Measurements from ENCODE around the gene NFE2L2. TPM values are rescaled to one million over a fixed set of nuclear protein-coding genes. Genes with fewer than 3 reads are reported as not detected.
A peak's percentile ranks its signal among the peaks of the same experiment; 100 is the strongest.

Gene NFE2L2
- total RNA-seq, 1 experiment from 2014 or later = 26.3 TPM

- peak; percentile 78; the same call in 1 of the 2 replicates for TF ChIP-seq AR (CRISPR knock-in tag; IDR thresholded peaks at IDR 0.05)
Observed at GRCh38 chr2:177217247-177217843, 47.2 kb downstream of the NFE2L2 start (continued).

GRCh38 chr2:177212891-177213856 lies 51.4 kb downstream of the NFE2L2 start:
- no peaks in the 10 kb centered on the region for H3K9me3 Mint-ChIP-seq
- peaks cover 53% of the 10 kb centered on the region for H3K4me1 Mint-ChIP-seq
- H3K27ac Mint-ChIP-seq = peak overlapping the region; percentile 99
- ATAC-seq = peak; percentile 53
- peaks cover 43% of the 10 kb centered on the region for H3K36me3 Mint-ChIP-seq
- H3K27me3 Mint-ChIP-seq (ENCODE audit: low read depth) = no peaks in the 10 kb centered on the region
- DNase-seq (ENCODE audit: low spot score) = peak; percentile 89
- peak overlapping the region; percentile 99 for H3K4me3 Mint-ChIP-seq
- ChIA-PET POLR2A (interaction anchor here (0.9 to 1.7 kb wide), 7 partner anchors 10 to 538 kb away, joined by 3 to 14 read pairs (median 7); partner anchors contain the start of gene NFE2L2), CTCF (interaction anchor here (0.6 to 1.7 kb wide), 7 partner anchors 12 to 65 kb away, joined by 3 to 11 read pairs (median 3); partner anchors contain the start of gene NFE2L2)
- TF ChIP-seq RELA (CRISPR knock-in tag; IDR thresholded peaks at IDR 0.05; ENCODE audit: borderline replicate concordance) = peak; percentile 46; the same call in 1 of the 2 replicates
- TF ChIP-seq CDX4 (CRISPR knock-in tag; IDR thresholded peaks at IDR 0.05; ENCODE audit: borderline replicate concordance) = no peak
- no peak for TF ChIP-seq PREB (CRISPR knock-in tag; IDR thresholded peaks at IDR 0.05; ENCODE audit: borderline replicate concordance)
- 0 out of 2 replicates have a peak, but pooled peaks have one; percentile 32 for TF ChIP-seq ELF4 (CRISPR knock-in tag; IDR thresholded peaks at IDR 0.05; ENCODE audit: low read depth)
- TF ChIP-seq AR (CRISPR knock-in tag; IDR thresholded peaks at IDR 0.05) = peak; percentile 56
- TF ChIP-seq MYBL2 (CRISPR knock-in tag; IDR thresholded peaks at IDR 0.05) = peak; percentile 85
- TF ChIP-seq FOXK1 (CRISPR knock-in tag; IDR thresholded peaks at IDR 0.05) = peak; percentile 55; the same call in 1 of the 2 replicates
- TF ChIP-seq USF2 (CRISPR knock-in tag; IDR thresholded peaks at IDR 0.05) = peak; percentile 63
- peak; percentile 85 for TF ChIP-seq NFATC4 (CRISPR knock-in tag; IDR thresholded peaks at IDR 0.05)
- peak; percentile 48; the same call in 1 of the 2 replicates for TF ChIP-seq HMGA2 (CRISPR knock-in tag; IDR thresholded peaks at IDR 0.05)
- TF ChIP-seq FOXP4 (CRISPR knock-in tag; IDR thresholded peaks at IDR 0.05) = peak; percentile 80
- TF ChIP-seq ZNF281 (CRISPR knock-in tag; IDR thresholded peaks at IDR 0.05) = peak; percentile 35; the same call in 1 of the 2 replicates
- peak; percentile 3 for TF ChIP-seq PRRX2 (CRISPR knock-in tag; IDR thresholded peaks at IDR 0.05)
- TF ChIP-seq E2F4 (CRISPR knock-in tag; IDR thresholded peaks at IDR 0.05; ENCODE audit: borderline replicate concordance, low read depth) = peak; percentile 59; the same call in 1 of the 2 replicates
- peak; percentile 75; the same call in 1 of the 2 replicates for TF ChIP-seq ETV6 (CRISPR knock-in tag; IDR thresholded peaks at IDR 0.05)
- TF ChIP-seq NFE2L1 (CRISPR knock-in tag; IDR thresholded peaks at IDR 0.05) = no peak
